GM12878 (cell line): ENCODE measurements around the gene SLC16A6. TPM values are rescaled to one million over a fixed set of nuclear protein-coding genes. Genes with fewer than 3 reads are reported as not detected.

Experiments used
- EGR1 ChIP-seq, 2 experiments: IDR thresholded peaks; 1 replicate in 1 of 2; 2 replicates in 1 of 2; pipeline ENCODE4 v1.6.1; 2011 to 2012; ENCODE audit warnings: low read depth in 2 of 2, low read length in 2 of 2, borderline replicate concordance in 1 of 2, mild to moderate bottlenecking in 1 of 2, moderate library complexity in 1 of 2
- EZH2 ChIP-seq: IDR thresholded peaks from 2 replicates; pipeline ENCODE4 v1.6.1; 2012; ENCODE audit warnings: low read depth, mild to moderate bottlenecking, control low read depth, inconsistent platforms, low read length, borderline replicate concordance; ENCODE audit not compliant: control insufficient read depth
- MLLT1 ChIP-seq: fragments of 450-650 bp; IDR thresholded peaks from 2 replicates; pipeline ENCODE4 v1.6.1; 2016; ENCODE audit warnings: mild to moderate bottlenecking
- RCOR1 ChIP-seq: conservative IDR thresholded peaks from 2 replicates; pipeline ENCODE4 v1.6.1; 2012; ENCODE audit warnings: low read depth, low read length, improper control_type of control experiment
- SIN3A ChIP-seq: IDR thresholded peaks from 2 replicates; pipeline ENCODE4 v1.6.1; 2012; ENCODE audit warnings: low read depth, low read length, improper control_type of control experiment
- SMARCA5 ChIP-seq: fragments of 450-650 bp; IDR thresholded peaks from 2 replicates; pipeline ENCODE4 v1.6.1; 2017; ENCODE audit warnings: mild to moderate bottlenecking
- SREBF1 ChIP-seq: IDR thresholded peaks from 2 replicates; pipeline ENCODE4 v1.6.1; 2012; ENCODE audit warnings: mild to moderate bottlenecking, low read length
- STAT3 ChIP-seq: IDR thresholded peaks from 2 replicates; pipeline ENCODE4 v1.6.1; 2011; ENCODE audit warnings: low read depth, low read length, improper control_type of control experiment
- TCF7 ChIP-seq: IDR thresholded peaks from 2 replicates; pipeline ENCODE4 v1.6.1; 2014; ENCODE audit warnings: antibody characterized with exemption, borderline replicate concordance
- polyA plus RNA-seq, 11 experiments: library from polyadenylated mRNA; depleted of rRNA in 4 of 11; unstranded in 6 of 11; stranded (reverse) in 5 of 11; fragments of >200 nt; fragmentation: Nextera tagmentation in 4 of 11; fragmentation: Illumina TruSeq in 1 of 11; extraction: Ambion mirVana in 4 of 11; extraction: Trizol in 1 of 11; gene quantifications; 1 replicate in 1 of 11; 2 replicates in 10 of 11; pipeline versions ENCODE4 v1.2.1 to v1.2.3, GENCODE V29; 2011 to 2016; ENCODE audit warnings: inconsistent platforms in 2 of 11, missing spikeins in 2 of 11, low read depth in 1 of 11
- total RNA-seq, 4 experiments: library from RNA; depleted of rRNA in 3 of 4; stranded (reverse); fragments of >200 nt in 3 of 4; fragmentation: Illumina TruSeq in 1 of 4; extraction: Trizol in 1 of 4; gene quantifications; 2 replicates each; pipeline versions ENCODE4 v1.2.1 to v1.2.3, GENCODE V29; 2013 to 2021
- TF ChIP-seq, protein P1 (sequence below): fragments of 450-650 bp; IDR thresholded peaks from 2 replicates; pipeline ENCODE4 v1.6.1; 2017; ENCODE audit warnings: low read depth, mild to moderate bottlenecking, moderate library complexity
- TF ChIP-seq, protein P2 (sequence below): fragments of 450-650 bp; IDR thresholded peaks from 2 replicates; pipeline ENCODE4 v1.6.1; 2017; ENCODE audit warnings: mild to moderate bottlenecking, moderate library complexity

SLC16A6 gene
- total and polyA plus RNA-seq, 10 of the 15 experiments (the other 5 are each of a cell fraction or from before 2014, with no cell fraction given): 2.4 to 8.8 (median 6.0) TPM

- TF ChIP-seq MLLT1: no peak
- no peak for TF ChIP-seq SMARCA5
- TF ChIP-seq, protein P1, sequence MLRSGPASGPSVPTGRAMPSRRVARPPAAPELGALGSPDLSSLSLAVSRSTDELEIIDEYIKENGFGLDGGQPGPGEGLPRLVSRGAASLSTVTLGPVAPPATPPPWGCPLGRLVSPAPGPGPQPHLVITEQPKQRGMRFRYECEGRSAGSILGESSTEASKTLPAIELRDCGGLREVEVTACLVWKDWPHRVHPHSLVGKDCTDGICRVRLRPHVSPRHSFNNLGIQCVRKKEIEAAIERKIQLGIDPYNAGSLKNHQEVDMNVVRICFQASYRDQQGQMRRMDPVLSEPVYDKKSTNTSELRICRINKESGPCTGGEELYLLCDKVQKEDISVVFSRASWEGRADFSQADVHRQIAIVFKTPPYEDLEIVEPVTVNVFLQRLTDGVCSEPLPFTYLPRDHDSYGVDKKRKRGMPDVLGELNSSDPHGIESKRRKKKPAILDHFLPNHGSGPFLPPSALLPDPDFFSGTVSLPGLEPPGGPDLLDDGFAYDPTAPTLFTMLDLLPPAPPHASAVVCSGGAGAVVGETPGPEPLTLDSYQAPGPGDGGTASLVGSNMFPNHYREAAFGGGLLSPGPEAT: no peak
- TF ChIP-seq EZH2: no peak
- no peak for TF ChIP-seq SIN3A
- TF ChIP-seq TCF7: no peak
- TF ChIP-seq, protein P2, sequence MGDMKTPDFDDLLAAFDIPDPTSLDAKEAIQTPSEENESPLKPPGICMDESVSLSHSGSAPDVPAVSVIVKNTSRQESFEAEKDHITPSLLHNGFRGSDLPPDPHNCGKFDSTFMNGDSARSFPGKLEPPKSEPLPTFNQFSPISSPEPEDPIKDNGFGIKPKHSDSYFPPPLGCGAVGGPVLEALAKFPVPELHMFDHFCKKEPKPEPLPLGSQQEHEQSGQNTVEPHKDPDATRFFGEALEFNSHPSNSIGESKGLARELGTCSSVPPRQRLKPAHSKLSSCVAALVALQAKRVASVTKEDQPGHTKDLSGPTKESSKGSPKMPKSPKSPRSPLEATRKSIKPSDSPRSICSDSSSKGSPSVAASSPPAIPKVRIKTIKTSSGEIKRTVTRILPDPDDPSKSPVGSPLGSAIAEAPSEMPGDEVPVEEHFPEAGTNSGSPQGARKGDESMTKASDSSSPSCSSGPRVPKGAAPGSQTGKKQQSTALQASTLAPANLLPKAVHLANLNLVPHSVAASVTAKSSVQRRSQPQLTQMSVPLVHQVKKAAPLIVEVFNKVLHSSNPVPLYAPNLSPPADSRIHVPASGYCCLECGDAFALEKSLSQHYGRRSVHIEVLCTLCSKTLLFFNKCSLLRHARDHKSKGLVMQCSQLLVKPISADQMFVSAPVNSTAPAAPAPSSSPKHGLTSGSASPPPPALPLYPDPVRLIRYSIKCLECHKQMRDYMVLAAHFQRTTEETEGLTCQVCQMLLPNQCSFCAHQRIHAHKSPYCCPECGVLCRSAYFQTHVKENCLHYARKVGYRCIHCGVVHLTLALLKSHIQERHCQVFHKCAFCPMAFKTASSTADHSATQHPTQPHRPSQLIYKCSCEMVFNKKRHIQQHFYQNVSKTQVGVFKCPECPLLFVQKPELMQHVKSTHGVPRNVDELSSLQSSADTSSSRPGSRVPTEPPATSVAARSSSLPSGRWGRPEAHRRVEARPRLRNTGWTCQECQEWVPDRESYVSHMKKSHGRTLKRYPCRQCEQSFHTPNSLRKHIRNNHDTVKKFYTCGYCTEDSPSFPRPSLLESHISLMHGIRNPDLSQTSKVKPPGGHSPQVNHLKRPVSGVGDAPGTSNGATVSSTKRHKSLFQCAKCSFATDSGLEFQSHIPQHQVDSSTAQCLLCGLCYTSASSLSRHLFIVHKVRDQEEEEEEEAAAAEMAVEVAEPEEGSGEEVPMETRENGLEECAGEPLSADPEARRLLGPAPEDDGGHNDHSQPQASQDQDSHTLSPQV: no peak
- TF ChIP-seq EGR1 (IDR thresholded peaks at IDR 0.05; ENCODE audit: borderline replicate concordance in 1 of 2, low read depth in 2 of 2, low read length in 2 of 2): no peak
- no peak for TF ChIP-seq SREBF1
- no peak for TF ChIP-seq RCOR1
- TF ChIP-seq STAT3: no peak
- TF ChIP-seq, all 136 proteins: peak for 0
Observed at GRCh38 chr17:68294196-68294555, 3.2 kb upstream of the SLC16A6 start (continued).
